Stimulated activated CD4-positive, alpha-beta T cell treated with anti-CD3 and anti-CD28 coated beads, Interleukin-1b, Interleukin-23, amount 100 ng/mL, for 1 hour (primary cell): ENCODE data around the gene NRDC.
"Not testable (repeated sequence)": the region's sequence is repeated elsewhere in the genome, so short reads cannot be mapped to it uniquely, and the experiment has no call there.

ENCODE experiments used
- DNase-seq, 2 donors: peaks; one replicate each; pipeline ENCODE4 v3.0.0-alpha.2; 2020; ENCODE audit warnings: low read depth in 2 of 2

NRDC gene

GRCh38 chr1:51897699-51898031 is 19.1 kb upstream of the NRDC start:
- no peak for DNase-seq

GRCh38 chr1:51894748-51895147 is 16.2 kb upstream of the NRDC start:
- DNase-seq: not testable (repeated sequence)

- DNase-seq: no peak
Measured at GRCh38 chr1:51878308-51878615, 265 bp downstream of the NRDC start.

- DNase-seq: no peak
Measured at GRCh38 chr1:51877434-51878307, 856 bp downstream of the NRDC start.

- DNase-seq: no peak
Measured at GRCh38 chr1:51875836-51876235, 2.7 kb downstream of the NRDC start.

- no peak for DNase-seq
Measured at GRCh38 chr1:51875291-51875772, 3.2 kb downstream of the NRDC start.

- DNase-seq: not testable (repeated sequence)
Measured at GRCh38 chr1:51873270-51873669, 5.3 kb downstream of the NRDC start.

GRCh38 chr1:51871351-51871975 is 7.1 kb downstream of the NRDC start:
- no peak for DNase-seq

- no peak for DNase-seq
Measured at GRCh38 chr1:51870603-51871350, 7.8 kb downstream of the NRDC start.

GRCh38 chr1:51867479-51868232 is 10.9 kb downstream of the NRDC start:
- no peak for DNase-seq

- no peak for DNase-seq
Measured at GRCh38 chr1:51863384-51863783, 15.1 kb downstream of the NRDC start.

GRCh38 chr1:51861669-51862068 is 16.9 kb downstream of the NRDC start:
- DNase-seq: no peak

GRCh38 chr1:51859735-51860134 is 18.8 kb downstream of the NRDC start:
- no peak for DNase-seq

GRCh38 chr1:51859333-51859732 is 19.2 kb downstream of the NRDC start:
- no peak for DNase-seq

- no peak for DNase-seq
Measured at GRCh38 chr1:51858892-51859291, 19.6 kb downstream of the NRDC start.

GRCh38 chr1:51856745-51857144 is 21.8 kb downstream of the NRDC start:
- no peak for DNase-seq

GRCh38 chr1:51855624-51856023 is 22.9 kb downstream of the NRDC start:
- no peak for DNase-seq

- DNase-seq: no peak
Measured at GRCh38 chr1:51853360-51853759, 25.2 kb downstream of the NRDC start.

GRCh38 chr1:51851882-51852396 is 26.6 kb downstream of the NRDC start:
- DNase-seq: no peak

GRCh38 chr1:51850420-51851223 is 27.9 kb downstream of the NRDC start:
- DNase-seq: no peak
